ENCODE data around the gene SPX. TPM values are rescaled to one million over a fixed set of nuclear protein-coding genes. Genes with fewer than 3 reads are reported as not detected.

Gene SPX
- total RNA-seq, 1 donor from 2014 or later, result 4.4 TPM

DNA sequence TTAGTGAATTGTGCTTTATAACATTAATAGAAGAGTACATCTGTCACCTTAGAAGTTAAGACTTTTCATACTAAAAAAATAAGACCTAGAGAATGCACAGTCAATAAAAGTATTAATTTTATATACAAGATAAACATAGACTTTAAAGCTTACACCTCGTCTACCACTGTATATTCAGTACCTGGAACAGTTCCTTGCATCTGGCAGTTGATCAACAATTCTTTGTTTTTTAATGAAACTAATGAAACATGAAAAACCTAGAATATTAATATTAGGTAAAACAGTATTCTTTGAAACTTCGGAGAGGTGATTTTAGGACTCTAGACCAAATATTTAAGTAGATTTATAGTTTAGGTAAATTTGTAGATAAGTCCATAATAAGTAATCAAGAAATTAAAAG lies 20.2 kb upstream of the SPX start:
- no peaks in the 10 kb centered on the region for H3K9me3 Mint-ChIP-seq (ENCODE audit: low read depth)
- H3K4me3 Mint-ChIP-seq (ENCODE audit: unreplicated experiment), result no peak overlapping the region
- DNase-seq (ENCODE audit: low spot score), result no peak
- peaks cover 19% of the 10 kb centered on the region for H3K36me3 Mint-ChIP-seq (ENCODE audit: low read depth)
- H3K27ac Mint-ChIP-seq (ENCODE audit: unreplicated experiment), result no peak overlapping the region
- TF ChIP-seq, protein P1, sequence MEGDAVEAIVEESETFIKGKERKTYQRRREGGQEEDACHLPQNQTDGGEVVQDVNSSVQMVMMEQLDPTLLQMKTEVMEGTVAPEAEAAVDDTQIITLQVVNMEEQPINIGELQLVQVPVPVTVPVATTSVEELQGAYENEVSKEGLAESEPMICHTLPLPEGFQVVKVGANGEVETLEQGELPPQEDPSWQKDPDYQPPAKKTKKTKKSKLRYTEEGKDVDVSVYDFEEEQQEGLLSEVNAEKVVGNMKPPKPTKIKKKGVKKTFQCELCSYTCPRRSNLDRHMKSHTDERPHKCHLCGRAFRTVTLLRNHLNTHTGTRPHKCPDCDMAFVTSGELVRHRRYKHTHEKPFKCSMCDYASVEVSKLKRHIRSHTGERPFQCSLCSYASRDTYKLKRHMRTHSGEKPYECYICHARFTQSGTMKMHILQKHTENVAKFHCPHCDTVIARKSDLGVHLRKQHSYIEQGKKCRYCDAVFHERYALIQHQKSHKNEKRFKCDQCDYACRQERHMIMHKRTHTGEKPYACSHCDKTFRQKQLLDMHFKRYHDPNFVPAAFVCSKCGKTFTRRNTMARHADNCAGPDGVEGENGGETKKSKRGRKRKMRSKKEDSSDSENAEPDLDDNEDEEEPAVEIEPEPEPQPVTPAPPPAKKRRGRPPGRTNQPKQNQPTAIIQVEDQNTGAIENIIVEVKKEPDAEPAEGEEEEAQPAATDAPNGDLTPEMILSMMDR (IDR thresholded peaks at IDR 0.05), result no peak
- peaks cover 36% of the 10 kb centered on the region for H3K4me1 Mint-ChIP-seq (ENCODE audit: low read depth)
- no peaks in the 10 kb centered on the region for H3K27me3 Mint-ChIP-seq (ENCODE audit: low read depth)

DNA sequence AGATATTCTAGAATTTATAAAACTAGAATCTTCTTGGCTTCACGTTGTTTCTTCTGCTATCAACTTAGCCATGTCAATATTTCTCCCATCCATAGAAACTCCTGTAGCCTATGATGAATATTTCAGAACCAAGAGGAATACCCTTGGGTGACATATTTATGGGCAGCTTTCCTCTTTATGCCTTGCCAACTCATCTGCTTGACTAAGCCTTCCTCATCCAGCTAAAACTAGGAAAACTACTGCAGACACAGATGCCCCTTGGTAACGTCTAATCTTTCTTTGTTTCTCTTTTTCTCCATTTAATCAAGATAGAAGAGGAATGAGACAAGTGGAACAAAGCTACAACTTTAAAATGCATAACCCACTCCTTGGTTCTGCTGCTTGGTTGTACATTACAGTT lies 18.2 kb upstream of the SPX start:
- H3K27ac Mint-ChIP-seq (ENCODE audit: unreplicated experiment), result no peak overlapping the region

DNA sequence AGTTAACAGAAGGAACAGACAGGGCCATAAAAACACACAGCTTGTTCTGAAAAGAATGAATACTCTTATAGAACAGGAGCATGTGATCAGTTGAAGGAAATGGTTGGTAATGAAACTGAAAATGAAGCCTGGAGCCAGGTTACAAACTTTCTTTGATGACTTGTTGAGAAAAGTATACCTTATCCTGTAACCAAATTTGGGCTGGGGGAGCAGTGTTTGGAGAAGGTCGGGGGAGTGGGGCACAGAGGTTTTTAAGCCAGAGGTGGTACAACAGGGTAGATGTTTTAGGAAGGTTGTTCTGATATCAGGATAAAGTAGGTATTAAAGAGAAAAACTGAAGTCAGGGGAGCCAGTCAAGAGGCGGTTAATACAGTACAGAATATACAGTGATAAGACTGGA lies 16.3 kb upstream of the SPX start:
- Mint-ChIP-seq H3K9me3 (ENCODE audit: low read depth) (no peaks in the 10 kb centered on the region), H3K4me3 (ENCODE audit: unreplicated experiment) (no peak overlapping the region), H3K27ac (ENCODE audit: unreplicated experiment) (no peak overlapping the region), H3K27me3 (ENCODE audit: low read depth) (no peaks in the 10 kb centered on the region), H3K36me3 (ENCODE audit: low read depth) (peaks cover 27% of the 10 kb centered on the region), H3K4me1 (ENCODE audit: low read depth) (peaks cover 11% of the 10 kb centered on the region)
- DNase-seq (ENCODE audit: low spot score), result no peak
- TF ChIP-seq, protein P1 (IDR thresholded peaks at IDR 0.05), result no peak

More for the DNA sequence above, 18.2 kb upstream of the SPX start:
- H3K9me3 Mint-ChIP-seq (ENCODE audit: low read depth), result no peaks in the 10 kb centered on the region
- peaks cover 22% of the 10 kb centered on the region for H3K36me3 Mint-ChIP-seq (ENCODE audit: low read depth)
- H3K27me3 Mint-ChIP-seq (ENCODE audit: low read depth), result no peaks in the 10 kb centered on the region
- H3K4me3 Mint-ChIP-seq (ENCODE audit: unreplicated experiment), result no peak overlapping the region
- DNase-seq (ENCODE audit: low spot score), result no peak
- TF ChIP-seq, protein P1 (IDR thresholded peaks at IDR 0.05), result no peak
- H3K4me1 Mint-ChIP-seq (ENCODE audit: low read depth), result peaks cover 30% of the 10 kb centered on the region

DNA sequence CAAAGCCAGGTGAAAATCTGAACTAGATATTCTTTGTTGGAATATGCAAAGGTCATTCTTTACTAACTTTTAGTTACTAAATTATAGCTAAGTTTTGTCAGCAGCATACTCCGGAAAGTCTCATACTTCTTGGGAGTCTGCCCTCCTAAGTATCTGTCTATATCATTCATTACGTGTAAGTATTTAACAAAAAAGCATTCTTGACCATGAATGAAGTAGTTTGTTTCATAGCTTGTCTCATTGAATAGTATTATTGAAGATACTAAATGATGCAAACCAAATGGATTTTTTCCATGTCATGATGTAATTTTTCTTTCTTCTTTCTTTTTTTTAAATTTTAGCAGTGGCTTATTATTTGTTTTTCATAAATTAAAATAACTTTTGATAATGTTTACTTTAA lies 9.8 kb upstream of the SPX start:
- Mint-ChIP-seq H3K9me3 (ENCODE audit: low read depth) (no peaks in the 10 kb centered on the region), H3K4me1 (ENCODE audit: low read depth) (no peaks in the 10 kb centered on the region), H3K27me3 (ENCODE audit: low read depth) (no peaks in the 10 kb centered on the region), H3K27ac (ENCODE audit: unreplicated experiment) (no peak overlapping the region), H3K36me3 (ENCODE audit: low read depth) (peaks cover 20% of the 10 kb centered on the region), H3K4me3 (ENCODE audit: unreplicated experiment) (no peak overlapping the region)
- TF ChIP-seq, protein P1 (IDR thresholded peaks at IDR 0.05), result no peak
- DNase-seq (ENCODE audit: low spot score), result no peak

DNA sequence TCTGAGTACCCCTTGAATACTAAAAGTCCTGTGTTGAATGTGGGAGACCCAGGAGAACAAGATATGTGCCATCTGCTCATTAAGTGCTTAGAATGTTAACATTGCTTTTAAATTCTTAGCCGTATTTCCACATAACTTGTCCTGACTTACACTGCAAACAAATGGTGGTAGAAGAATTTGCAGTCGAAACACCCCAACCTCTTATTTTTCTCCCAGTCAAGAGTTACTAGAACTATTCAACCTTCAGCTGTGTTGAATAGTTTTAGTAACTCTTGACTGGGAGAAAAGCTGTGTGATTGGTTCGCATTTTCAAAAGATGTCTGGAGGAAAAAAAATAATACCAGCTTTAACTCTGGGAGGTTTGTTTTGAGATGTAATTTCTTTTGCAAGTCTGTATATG lies 7.6 kb upstream of the SPX start:
- Mint-ChIP-seq H3K4me1 (ENCODE audit: low read depth) (no peaks in the 10 kb centered on the region), H3K27me3 (ENCODE audit: low read depth) (no peaks in the 10 kb centered on the region), H3K4me3 (ENCODE audit: unreplicated experiment) (no peak overlapping the region), H3K27ac (ENCODE audit: unreplicated experiment) (no peak overlapping the region), H3K36me3 (ENCODE audit: low read depth) (peaks cover 13% of the 10 kb centered on the region), H3K9me3 (ENCODE audit: low read depth) (peaks cover under 1% of the 10 kb centered on the region)
- DNase-seq (ENCODE audit: low spot score), result no peak
- TF ChIP-seq, protein P1 (IDR thresholded peaks at IDR 0.05), result no peak
